ENCODE measurements around the gene STPG4. TPM values are rescaled to one million over a fixed set of nuclear protein-coding genes. Genes with fewer than 3 reads are reported as not detected.

STPG4 gene, protein sequence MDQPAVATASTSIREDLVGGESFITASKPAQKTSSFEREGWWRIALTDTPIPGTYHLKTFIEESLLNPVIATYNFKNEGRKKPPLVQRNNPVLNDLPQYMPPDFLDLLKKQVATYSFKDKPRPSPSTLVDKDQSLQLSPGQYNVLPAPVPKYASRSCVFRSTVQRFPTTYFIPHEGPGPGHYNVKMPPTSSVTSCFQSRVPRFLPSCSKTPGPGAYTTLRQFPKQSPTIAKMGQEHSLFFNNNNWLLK
- total RNA-seq = 1 to 10 TPM in 1 of 2 donors, not detected in 1; 1.4 TPM

DNA sequence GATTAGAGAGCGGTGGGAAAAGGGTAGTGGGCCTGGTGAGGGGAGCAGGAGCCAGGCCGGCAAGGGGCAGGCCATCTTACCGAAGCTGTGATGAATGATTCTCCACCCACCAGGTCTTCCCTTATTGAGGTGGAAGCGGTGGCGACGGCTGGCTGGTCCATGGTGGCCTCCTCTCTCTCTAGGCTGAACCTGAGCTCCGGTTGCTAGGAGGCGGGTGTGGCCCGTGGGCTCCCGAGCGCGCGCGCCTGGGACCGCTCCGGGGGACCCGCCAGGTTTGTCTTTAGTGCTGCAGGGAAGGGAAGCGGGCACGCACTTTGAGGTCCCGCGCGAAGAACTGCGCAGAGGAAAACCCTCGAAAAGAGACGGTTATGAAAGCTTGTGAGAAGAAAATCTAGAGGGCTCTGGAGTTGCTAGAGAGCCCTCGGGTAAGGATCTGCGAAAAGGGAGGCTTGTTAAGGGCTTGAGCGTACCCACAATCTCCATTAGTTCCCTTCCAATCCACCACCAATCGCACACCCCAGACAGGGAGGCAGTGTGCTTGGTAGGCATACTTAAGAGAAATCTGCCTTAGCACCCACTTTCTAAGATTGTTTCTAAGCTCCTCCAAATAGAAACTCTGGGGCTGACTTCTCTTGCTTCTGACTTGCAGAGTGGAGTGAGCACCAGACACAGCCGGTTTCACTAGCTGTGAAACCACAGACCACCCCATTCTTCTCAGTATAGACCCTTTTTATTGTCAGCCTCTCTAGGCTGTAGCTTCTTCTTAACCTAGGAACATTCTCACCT is at the start of gene STPG4:
Gene STPG4, minus strand, starts transcription at position 218 of the 786 bp plus-strand sequence. Its CDS starts 57 bp downstream, at position 161.
- no peaks in the 10 kb centered on the region for H3K9me3 ChIP-seq
- H3K4me1 ChIP-seq (replicated peaks) = no peaks in the 10 kb centered on the region
- no peaks in the 10 kb centered on the region for H3K36me3 ChIP-seq
- no peak for DNase-seq (ENCODE audit: low spot score)
- 80% methylated on average over 27 of the region's 30 CpGs for WGBS
- no peak within 1 kb of the TSS for H3K4me3 ChIP-seq
- no peak within 1 kb of the TSS for H3K27ac ChIP-seq
- intact Hi-C loops (cut with DNase I) = no loop called here
- TF ChIP-seq POLR2A (IDR thresholded peaks at IDR 0.05) = no peak
- no peak for TF ChIP-seq POLR2AphosphoS5 (IDR thresholded peaks at IDR 0.05)
- TF ChIP-seq CTCF (IDR thresholded peaks at IDR 0.05) = no peak
- no peaks in the 10 kb centered on the region for H3K27me3 ChIP-seq (replicated peaks; ENCODE audit: insufficient read depth)

- H3K4me3 ChIP-seq = no peak overlapping the region
- H3K9me3 ChIP-seq = no peaks in the 10 kb centered on the region
- no peaks in the 10 kb centered on the region for H3K36me3 ChIP-seq
- no peak for DNase-seq (ENCODE audit: low spot score)
- no peak overlapping the region for H3K27ac ChIP-seq
- WGBS = 73% methylated on average over 3 of the region's 3 CpGs
- no peaks in the 10 kb centered on the region for H3K4me1 ChIP-seq (replicated peaks)
- no peaks in the 10 kb centered on the region for H3K27me3 ChIP-seq (replicated peaks; ENCODE audit: insufficient read depth)
- intact Hi-C loops (cut with DNase I) = no loop called here
- TF ChIP-seq POLR2AphosphoS5 (IDR thresholded peaks at IDR 0.05) (no peak), CTCF (IDR thresholded peaks at IDR 0.05) (no peak), POLR2A (IDR thresholded peaks at IDR 0.05) (no peak)
Measured at GRCh38 chr2:47204691-47205090, 49.6 kb upstream of the STPG4 start.

DNA sequence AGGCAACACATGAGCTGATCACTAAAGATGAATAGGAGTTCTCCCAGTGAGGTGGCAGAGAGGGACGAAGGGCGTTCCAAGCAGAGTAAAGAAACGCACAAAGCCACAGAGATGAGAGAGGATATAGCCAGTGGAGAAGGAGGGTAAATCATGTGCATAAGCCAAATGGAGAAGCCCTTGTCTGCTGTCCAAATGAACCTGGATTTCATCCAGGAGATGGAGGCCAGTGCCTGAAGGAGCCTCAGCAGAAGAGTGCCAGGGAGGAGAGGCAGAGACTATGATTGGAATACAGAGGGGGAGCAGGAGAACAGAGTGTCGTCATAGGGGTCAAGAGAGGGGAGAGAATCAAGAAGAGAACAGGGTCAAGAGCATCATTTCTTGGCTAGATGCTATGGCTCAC is 48.9 kb upstream of the STPG4 start:
- WGBS = 81% methylated on average over 4 of the region's 4 CpGs
- intact Hi-C loops (cut with DNase I) = no loop called here
- TF ChIP-seq CTCF (IDR thresholded peaks at IDR 0.05) = no peak
- no peak for TF ChIP-seq POLR2A (IDR thresholded peaks at IDR 0.05)
- no peak for TF ChIP-seq POLR2AphosphoS5 (IDR thresholded peaks at IDR 0.05)
- H3K4me3 ChIP-seq = no peak overlapping the region
- H3K36me3 ChIP-seq = no peaks in the 10 kb centered on the region
- no peaks in the 10 kb centered on the region for H3K27me3 ChIP-seq (replicated peaks; ENCODE audit: insufficient read depth)
- H3K27ac ChIP-seq = no peak overlapping the region
- no peaks in the 10 kb centered on the region for H3K4me1 ChIP-seq (replicated peaks)
- no peaks in the 10 kb centered on the region for H3K9me3 ChIP-seq
- DNase-seq (ENCODE audit: low spot score) = no peak

DNA sequence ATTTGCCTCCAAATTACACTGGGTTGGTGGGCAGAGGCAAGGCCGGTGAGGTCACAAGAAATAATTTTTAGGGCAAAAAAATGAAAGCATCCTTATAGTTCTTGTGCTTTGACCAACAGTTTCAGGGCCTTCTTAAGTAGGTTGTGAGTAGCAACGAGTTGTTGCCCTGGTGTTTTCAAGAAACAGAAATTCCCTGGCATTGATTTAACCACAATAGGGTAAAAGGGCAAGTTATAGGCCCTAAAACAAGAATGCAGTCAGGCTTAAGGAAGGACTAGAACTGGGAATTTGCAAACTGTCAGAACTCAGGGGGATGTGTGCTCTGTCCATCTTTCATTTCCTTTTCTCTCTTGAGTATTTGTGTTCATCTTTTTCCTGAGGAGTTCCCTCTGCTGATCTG is 46.1 kb upstream of the STPG4 start:
- Histone ChIP-seq H3K36me3 (no peaks in the 10 kb centered on the region), H3K27ac (no peak overlapping the region), H3K4me3 (no peak overlapping the region), H3K4me1 (replicated peaks) (no peaks in the 10 kb centered on the region), H3K9me3 (no peaks in the 10 kb centered on the region), H3K27me3 (replicated peaks; ENCODE audit: insufficient read depth) (no peaks in the 10 kb centered on the region)
- WGBS = 79% methylated on average over 2 of the region's 2 CpGs
- no peak for DNase-seq (ENCODE audit: low spot score)
- TF ChIP-seq CTCF (IDR thresholded peaks at IDR 0.05) (no peak), POLR2AphosphoS5 (IDR thresholded peaks at IDR 0.05) (no peak), POLR2A (IDR thresholded peaks at IDR 0.05) (no peak)
- intact Hi-C loops (cut with DNase I) = no loop called here

Measured in prostate gland (tissue), 2 donors.